Loucy (cell line): ENCODE measurements around the gene RPS6KA5.
"Not testable (repeated sequence)": the region's sequence is repeated elsewhere in the genome, so short reads cannot be mapped to it uniquely, and the experiment has no call there.

ENCODE experiments used
- H2AFZ ChIP-seq: fragments of 200-600 bp; sonication (generic); 2 replicates; pipeline ENCODE4 v1.6.0; 2016; ENCODE audit warnings: antibody characterized with exemption, mild to moderate bottlenecking, low read length, moderate library complexity
- H3F3A ChIP-seq: fragments of 200-600 bp; 2 replicates; pipeline ENCODE4 v1.6.0; 2016; ENCODE audit warnings: antibody characterized with exemption, low read depth, mild to moderate bottlenecking
- H3K27me3 ChIP-seq: fragments of 200-600 bp; sonication (generic); 2 replicates; pipeline ENCODE4 v1.6.1; 2014; ENCODE audit warnings: low read length, mild to moderate bottlenecking; ENCODE audit not compliant: insufficient read depth, poor library complexity, severe bottlenecking
- H3K36me3 ChIP-seq: fragments of 200-600 bp; sonication (generic); 2 replicates; pipeline ENCODE4 v1.6.1; 2016; ENCODE audit warnings: low read length; ENCODE audit not compliant: insufficient read depth
- H3K4me1 ChIP-seq: fragments of 200-600 bp; sonication (generic); 2 replicates; pipeline ENCODE4 v1.5.1; 2014; ENCODE audit warnings: low read length, mild to moderate bottlenecking; ENCODE audit not compliant: insufficient read depth, poor library complexity, severe bottlenecking
- H3K4me2 ChIP-seq: fragments of 200-600 bp; sonication (generic); 2 replicates; pipeline ENCODE4 v1.6.0; 2014; ENCODE audit warnings: antibody characterized with exemption, low read length, low read depth, mild to moderate bottlenecking; ENCODE audit not compliant: poor library complexity, severe bottlenecking
- H3K4me3 ChIP-seq: fragments of 200-600 bp; sonication (generic); 2 replicates; pipeline ENCODE4 v1.5.1; 2014; ENCODE audit warnings: low read length, mild to moderate bottlenecking, mixed read lengths; ENCODE audit not compliant: poor library complexity, severe bottlenecking
- H3K79me2 ChIP-seq: fragments of 200-600 bp; sonication (generic); 2 replicates; pipeline ENCODE4 v1.6.1; 2014; ENCODE audit warnings: low read length; ENCODE audit not compliant: insufficient read depth
- H3K9ac ChIP-seq: fragments of 200-600 bp; sonication (generic); 2 replicates; pipeline ENCODE4 v1.6.0; 2014; ENCODE audit warnings: mild to moderate bottlenecking, low read depth, low read length, moderate library complexity; ENCODE audit not compliant: poor library complexity, severe bottlenecking
- H3K9me2 ChIP-seq: fragments of 200-600 bp; sonication (generic); replicated peaks from 2 replicates; pipeline ENCODE4 v1.6.1; 2016; ENCODE audit warnings: low read depth, low read length, mixed read lengths
- H3K9me3 ChIP-seq: fragments of 200-600 bp; sonication (generic); 2 replicates; pipeline ENCODE4 v1.6.1; 2014; ENCODE audit warnings: mild to moderate bottlenecking, antibody characterized with exemption, low read length, low read depth; ENCODE audit not compliant: insufficient read depth
- H4K20me1 ChIP-seq: fragments of 200-600 bp; sonication (generic); 2 replicates; pipeline ENCODE4 v1.6.0; 2014; ENCODE audit warnings: antibody characterized with exemption, low read length, mild to moderate bottlenecking; ENCODE audit not compliant: insufficient read depth, poor library complexity, severe bottlenecking
- EZH2phosphoT487 ChIP-seq: fragments of 200-600 bp; IDR thresholded peaks from 2 replicates; pipeline ENCODE4 v1.6.1; 2018; ENCODE audit warnings: antibody characterized with exemption, mild to moderate bottlenecking, moderate library complexity, borderline replicate concordance
- TF ChIP-seq, protein P1 (sequence below): fragments of 200-600 bp; sonication (generic); conservative IDR thresholded peaks from 2 replicates; pipeline ENCODE4 v1.5.1; 2014; ENCODE audit warnings: mild to moderate bottlenecking, antibody characterized with exemption, low read length

RPS6KA5 gene

GRCh38 chr14:91038439-91038838 is 22.0 kb downstream of the RPS6KA5 start:
- Histone ChIP-seq H3F3A (no peaks in the 10 kb centered on the region), H3K79me2 (peaks cover 99% of the 10 kb centered on the region), H3K36me3 (no peaks in the 10 kb centered on the region; the same call in 1 of the 2 replicates), H3K9ac (no peak overlapping the region), H3K4me1 (peaks cover 35% of the 10 kb centered on the region), H3K4me2 (no peak overlapping the region), H4K20me1 (peaks cover 47% of the 10 kb centered on the region), H3K27me3 (no peaks in the 10 kb centered on the region), H3K9me2 (no peaks in the 10 kb centered on the region), H2AFZ (no peak overlapping the region), H3K9me3 (no peaks in the 10 kb centered on the region), H3K4me3 (no peak overlapping the region)
- no peak for TF ChIP-seq EZH2phosphoT487
- TF ChIP-seq, protein P1, sequence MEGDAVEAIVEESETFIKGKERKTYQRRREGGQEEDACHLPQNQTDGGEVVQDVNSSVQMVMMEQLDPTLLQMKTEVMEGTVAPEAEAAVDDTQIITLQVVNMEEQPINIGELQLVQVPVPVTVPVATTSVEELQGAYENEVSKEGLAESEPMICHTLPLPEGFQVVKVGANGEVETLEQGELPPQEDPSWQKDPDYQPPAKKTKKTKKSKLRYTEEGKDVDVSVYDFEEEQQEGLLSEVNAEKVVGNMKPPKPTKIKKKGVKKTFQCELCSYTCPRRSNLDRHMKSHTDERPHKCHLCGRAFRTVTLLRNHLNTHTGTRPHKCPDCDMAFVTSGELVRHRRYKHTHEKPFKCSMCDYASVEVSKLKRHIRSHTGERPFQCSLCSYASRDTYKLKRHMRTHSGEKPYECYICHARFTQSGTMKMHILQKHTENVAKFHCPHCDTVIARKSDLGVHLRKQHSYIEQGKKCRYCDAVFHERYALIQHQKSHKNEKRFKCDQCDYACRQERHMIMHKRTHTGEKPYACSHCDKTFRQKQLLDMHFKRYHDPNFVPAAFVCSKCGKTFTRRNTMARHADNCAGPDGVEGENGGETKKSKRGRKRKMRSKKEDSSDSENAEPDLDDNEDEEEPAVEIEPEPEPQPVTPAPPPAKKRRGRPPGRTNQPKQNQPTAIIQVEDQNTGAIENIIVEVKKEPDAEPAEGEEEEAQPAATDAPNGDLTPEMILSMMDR: no peak

- H3K9me2 ChIP-seq: no peaks in the 10 kb centered on the region
- no peaks in the 10 kb centered on the region for H3K27me3 ChIP-seq
- no peak overlapping the region for H3K4me2 ChIP-seq
- H3K9ac ChIP-seq: no peak overlapping the region
- no peaks in the 10 kb centered on the region for H3K9me3 ChIP-seq
- TF ChIP-seq EZH2phosphoT487: no peak
- TF ChIP-seq, protein P1: no peak
- peaks cover 45% of the 10 kb centered on the region for H4K20me1 ChIP-seq
- no peak overlapping the region for H2AFZ ChIP-seq
- no peaks in the 10 kb centered on the region for H3F3A ChIP-seq
- H3K4me1 ChIP-seq: peaks cover 40% of the 10 kb centered on the region
- H3K36me3 ChIP-seq: no peaks in the 10 kb centered on the region; the same call in 1 of the 2 replicates
- H3K79me2 ChIP-seq: peaks cover 99% of the 10 kb centered on the region
- H3K4me3 ChIP-seq: no peak overlapping the region
These were observed 23.5 kb downstream of the RPS6KA5 start for GRCh38 chr14:91036741-91037469.

- H3K9ac ChIP-seq: no peak overlapping the region
- H3F3A ChIP-seq: no peaks in the 10 kb centered on the region
- TF ChIP-seq, protein P1: no peak
- TF ChIP-seq EZH2phosphoT487: no peak
- peak overlapping the region; percentile 45 for H3K4me2 ChIP-seq
- no peak overlapping the region for H2AFZ ChIP-seq
- H4K20me1 ChIP-seq: peaks cover 48% of the 10 kb centered on the region
- peaks cover 99% of the 10 kb centered on the region for H3K79me2 ChIP-seq
- no peaks in the 10 kb centered on the region for H3K9me3 ChIP-seq
- no peaks in the 10 kb centered on the region for H3K9me2 ChIP-seq
- H3K36me3 ChIP-seq: no peaks in the 10 kb centered on the region; the same call in 1 of the 2 replicates
- H3K4me3 ChIP-seq: no peak overlapping the region
- H3K27me3 ChIP-seq: no peaks in the 10 kb centered on the region
- H3K4me1 ChIP-seq: peaks cover 30% of the 10 kb centered on the region
These were observed 24.6 kb downstream of the RPS6KA5 start for GRCh38 chr14:91035855-91036254.

DNA sequence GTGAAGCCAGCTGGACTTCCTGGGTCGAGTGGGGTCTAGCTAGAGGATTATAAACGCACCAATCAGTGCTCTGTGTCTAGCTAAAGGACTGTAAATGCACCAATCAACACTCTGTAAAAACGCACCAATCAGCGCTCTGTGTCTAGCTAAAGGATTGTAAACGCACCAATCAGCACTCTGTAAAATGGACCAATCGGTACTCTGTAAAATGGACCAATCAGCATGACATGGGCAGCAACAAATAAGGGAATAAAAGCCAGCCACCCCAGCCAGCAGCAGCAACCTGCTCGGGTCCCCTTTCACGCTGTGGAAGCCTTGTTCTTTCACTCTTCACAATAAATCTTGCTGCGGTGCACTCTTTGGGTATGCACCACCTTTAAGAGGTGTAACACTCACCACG is 26.1 kb downstream of the RPS6KA5 start:
- not testable (repeated sequence) for H3K9ac ChIP-seq, H3F3A ChIP-seq, H3K9me2 ChIP-seq, H2AFZ ChIP-seq, H3K4me2 ChIP-seq, H3K4me3 ChIP-seq, H3K27me3 ChIP-seq, H3K9me3 ChIP-seq, H3K36me3 ChIP-seq
- peaks cover 99% of the 10 kb centered on the region for H3K79me2 ChIP-seq
- H3K4me1 ChIP-seq: peaks cover 40% of the 10 kb centered on the region
- H4K20me1 ChIP-seq: peaks cover 58% of the 10 kb centered on the region
